ENCODE measurements around the gene ADORA2A.

GRCh38 chr22:24440718-24441405 lies 13.5 kb downstream of the ADORA2A start:
- no peak for TF ChIP-seq REST (IDR thresholded peaks at IDR 0.05; ENCODE audit: low read depth)
- TF ChIP-seq TAF1 (IDR thresholded peaks at IDR 0.05; ENCODE audit: low read depth), result no peak
